OCI-LY7 (cell line): ENCODE results near the gene TMEM190.

Experiments
- CTCF ChIP-seq: fragments of 200-600 bp; sonication (generic); conservative IDR thresholded peaks from 2 replicates; pipeline ENCODE4 v1.5.1; 2014; ENCODE audit warnings: mild to moderate bottlenecking, antibody characterized with exemption, low read length, moderate library complexity, mixed read lengths
- EZH2phosphoT487 ChIP-seq: fragments of 200-600 bp; sonication (generic); IDR thresholded peaks from 2 replicates; pipeline ENCODE4 v1.6.1; 2018; ENCODE audit warnings: low read depth, borderline replicate concordance, mild to moderate bottlenecking, mixed run types, antibody characterized with exemption, low read length, moderate library complexity, mixed read lengths

- TF ChIP-seq CTCF (no peak), EZH2phosphoT487 (no peak)
Observed at GRCh38 chr19:55376241-55376933, at the start of gene TMEM190.
